ENCODE results near the gene OAT. TPM values are rescaled to one million over a fixed set of nuclear protein-coding genes. Genes with fewer than 3 reads are reported as not detected.

Gene OAT
- total RNA-seq, 1 donor from 2014 or later = 56.7 TPM

DNA sequence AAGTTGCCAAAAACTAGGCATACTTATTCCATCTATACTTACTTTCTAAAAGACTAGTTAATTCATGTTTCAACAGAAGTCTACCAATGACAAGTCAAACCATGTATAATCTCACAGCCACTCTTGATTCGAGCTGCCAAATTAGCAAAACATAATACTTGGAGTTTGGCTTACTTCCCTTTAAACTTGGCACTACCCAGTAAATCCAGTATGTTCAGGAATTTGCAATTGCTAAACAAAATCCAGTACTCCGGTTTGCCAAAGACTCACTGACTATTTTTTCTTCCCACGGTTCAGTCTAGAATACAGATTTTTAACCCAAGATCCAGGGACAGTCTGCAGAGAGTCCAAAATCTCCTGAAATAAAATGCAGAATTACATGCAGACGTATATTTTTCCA is 4.6 kb downstream of the OAT start:
- Mint-ChIP-seq H3K4me3 (no peak overlapping the region), H3K9me3 (no peaks in the 10 kb centered on the region), H3K4me1 (peaks cover 7% of the 10 kb centered on the region), H3K36me3 (peaks cover 5% of the 10 kb centered on the region), H3K27ac (no peak overlapping the region), H3K27me3 (ENCODE audit: insufficient read depth, low read depth) (peaks cover 7% of the 10 kb centered on the region)
- peaks cover 13% of the 10 kb centered on the region for H3K79me2 ChIP-seq (ENCODE audit: low read depth)
- H2AFZ ChIP-seq (replicated peaks) = no peak overlapping the region
- H3F3A ChIP-seq (ENCODE audit: low read depth) = peaks cover under 1% of the 10 kb centered on the region
- peaks cover 7% of the 10 kb centered on the region for H3K27me3 ChIP-seq
- H3K4me3 ChIP-seq = no peak overlapping the region
- peaks cover 12% of the 10 kb centered on the region for H4K20me1 ChIP-seq (ENCODE audit: low read depth)
- no peak overlapping the region for H3K9ac ChIP-seq
- no peak for DNase-seq (ENCODE audit: low spot score)
- no peaks in the 10 kb centered on the region for H3K9me3 ChIP-seq (ENCODE audit: low read depth)
- no peak overlapping the region for H3K27ac ChIP-seq
- no peaks in the 10 kb centered on the region for H3K36me3 ChIP-seq
- peaks cover 7% of the 10 kb centered on the region for H3K4me1 ChIP-seq
- no peak for TF ChIP-seq EZH2 (IDR thresholded peaks at IDR 0.05)
- TF ChIP-seq EZH2phosphoT487 (IDR thresholded peaks at IDR 0.05) = no peak
- TF ChIP-seq, protein P1, sequence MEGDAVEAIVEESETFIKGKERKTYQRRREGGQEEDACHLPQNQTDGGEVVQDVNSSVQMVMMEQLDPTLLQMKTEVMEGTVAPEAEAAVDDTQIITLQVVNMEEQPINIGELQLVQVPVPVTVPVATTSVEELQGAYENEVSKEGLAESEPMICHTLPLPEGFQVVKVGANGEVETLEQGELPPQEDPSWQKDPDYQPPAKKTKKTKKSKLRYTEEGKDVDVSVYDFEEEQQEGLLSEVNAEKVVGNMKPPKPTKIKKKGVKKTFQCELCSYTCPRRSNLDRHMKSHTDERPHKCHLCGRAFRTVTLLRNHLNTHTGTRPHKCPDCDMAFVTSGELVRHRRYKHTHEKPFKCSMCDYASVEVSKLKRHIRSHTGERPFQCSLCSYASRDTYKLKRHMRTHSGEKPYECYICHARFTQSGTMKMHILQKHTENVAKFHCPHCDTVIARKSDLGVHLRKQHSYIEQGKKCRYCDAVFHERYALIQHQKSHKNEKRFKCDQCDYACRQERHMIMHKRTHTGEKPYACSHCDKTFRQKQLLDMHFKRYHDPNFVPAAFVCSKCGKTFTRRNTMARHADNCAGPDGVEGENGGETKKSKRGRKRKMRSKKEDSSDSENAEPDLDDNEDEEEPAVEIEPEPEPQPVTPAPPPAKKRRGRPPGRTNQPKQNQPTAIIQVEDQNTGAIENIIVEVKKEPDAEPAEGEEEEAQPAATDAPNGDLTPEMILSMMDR (IDR thresholded peaks at IDR 0.05) = no peak
- H3K4me2 ChIP-seq = no peak overlapping the region

DNA sequence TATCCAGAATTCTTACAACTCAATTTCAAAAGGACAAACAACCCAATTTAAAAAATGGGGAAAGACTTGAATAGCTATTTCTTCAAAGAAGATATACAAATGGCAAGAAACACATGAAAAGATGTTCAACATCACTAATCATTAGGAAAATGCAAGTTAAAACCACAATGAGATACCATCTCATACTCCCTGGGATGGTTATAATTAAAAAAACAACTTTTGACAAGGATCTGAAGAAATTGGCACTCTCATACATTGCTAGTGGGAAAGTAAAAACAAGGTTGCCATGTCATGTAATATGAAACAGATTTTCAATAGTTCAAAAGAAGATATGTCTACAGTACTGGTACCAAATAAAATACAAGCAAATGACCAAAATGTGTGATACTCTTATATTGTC is 9.0 kb downstream of the OAT start:
- Histone ChIP-seq H3K79me2 (ENCODE audit: low read depth) (no peaks in the 10 kb centered on the region), H3K4me1 (no peaks in the 10 kb centered on the region), H3K27me3 (no peaks in the 10 kb centered on the region), H3K27ac (no peak overlapping the region), H4K20me1 (ENCODE audit: low read depth) (no peaks in the 10 kb centered on the region), H3F3A (ENCODE audit: low read depth) (no peaks in the 10 kb centered on the region), H3K9me3 (ENCODE audit: low read depth) (no peaks in the 10 kb centered on the region), H2AFZ (replicated peaks) (no peak overlapping the region), H3K9ac (no peak overlapping the region), H3K36me3 (no peaks in the 10 kb centered on the region), H3K4me2 (no peak overlapping the region), H3K4me3 (no peak overlapping the region)
- H3K27ac Mint-ChIP-seq = no peak overlapping the region
- no peak for DNase-seq (ENCODE audit: low spot score)
- no peaks in the 10 kb centered on the region for H3K27me3 Mint-ChIP-seq (ENCODE audit: insufficient read depth, low read depth)
- H3K4me3 Mint-ChIP-seq = no peak overlapping the region
- no peaks in the 10 kb centered on the region for H3K9me3 Mint-ChIP-seq
- H3K36me3 Mint-ChIP-seq = peaks cover 13% of the 10 kb centered on the region
- TF ChIP-seq, protein P1 (IDR thresholded peaks at IDR 0.05) = no peak
- TF ChIP-seq EZH2 (IDR thresholded peaks at IDR 0.05) (no peak), EZH2phosphoT487 (IDR thresholded peaks at IDR 0.05) (no peak)
- H3K4me1 Mint-ChIP-seq = no peaks in the 10 kb centered on the region

DNA sequence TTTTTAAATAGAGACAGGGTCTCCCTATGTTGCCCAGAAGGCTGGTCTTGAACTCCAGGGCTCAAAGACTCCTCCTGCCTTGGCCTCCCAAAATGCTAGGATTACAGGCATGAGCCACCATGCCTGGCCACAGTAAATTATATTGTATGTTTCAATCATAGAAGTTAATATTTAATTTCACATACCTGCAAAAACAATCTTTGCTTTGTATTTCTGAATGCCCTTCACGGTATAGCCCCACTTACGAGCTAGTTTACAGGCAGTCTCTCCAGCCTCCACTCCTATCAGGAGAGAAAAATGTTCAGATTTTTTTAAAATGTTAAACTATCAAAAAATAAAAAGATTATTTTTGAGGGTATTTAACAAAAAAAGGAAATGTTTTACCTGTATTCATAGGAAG is 10.4 kb downstream of the OAT start:
- TF ChIP-seq EZH2 (IDR thresholded peaks at IDR 0.05) (no peak), EZH2phosphoT487 (IDR thresholded peaks at IDR 0.05) (no peak)
- TF ChIP-seq, protein P1 (IDR thresholded peaks at IDR 0.05) = no peak
- H3K27ac ChIP-seq = no peak overlapping the region
- no peak overlapping the region for H2AFZ ChIP-seq (replicated peaks)
- peaks cover 3% of the 10 kb centered on the region for H3K4me1 ChIP-seq
- no peak for DNase-seq (ENCODE audit: low spot score)
- peaks cover under 1% of the 10 kb centered on the region for H3F3A ChIP-seq (ENCODE audit: low read depth)
- no peak overlapping the region for H3K4me2 ChIP-seq
- H3K4me3 Mint-ChIP-seq = no peak overlapping the region
- no peak overlapping the region for H3K27ac Mint-ChIP-seq
- no peaks in the 10 kb centered on the region for H3K9me3 ChIP-seq (ENCODE audit: low read depth)
- peaks cover 4% of the 10 kb centered on the region for H4K20me1 ChIP-seq (ENCODE audit: low read depth)
- no peaks in the 10 kb centered on the region for H3K79me2 ChIP-seq (ENCODE audit: low read depth)
- peaks cover 6% of the 10 kb centered on the region for H3K4me1 Mint-ChIP-seq
- H3K36me3 Mint-ChIP-seq = peaks cover 17% of the 10 kb centered on the region
- no peaks in the 10 kb centered on the region for H3K9me3 Mint-ChIP-seq
- H3K9ac ChIP-seq = no peak overlapping the region
- H3K27me3 Mint-ChIP-seq (ENCODE audit: insufficient read depth, low read depth) = no peaks in the 10 kb centered on the region
- no peaks in the 10 kb centered on the region for H3K36me3 ChIP-seq
- no peaks in the 10 kb centered on the region for H3K27me3 ChIP-seq
- no peak overlapping the region for H3K4me3 ChIP-seq
